Mucosa of stomach (tissue), 1 donor: ENCODE measurements around the gene CCDC83.

Experiments used
- H3K27me3 ChIP-seq: one replicate; pipeline ENCODE4 v1.7.0; 2013; ENCODE audit warnings: mild to moderate bottlenecking, low read length; ENCODE audit not compliant: control insufficient read depth, insufficient read depth
- H3K36me3 ChIP-seq: one replicate; pipeline ENCODE4 v1.7.0; 2013; ENCODE audit warnings: low read length; ENCODE audit not compliant: control insufficient read depth, insufficient read depth
- H3K4me1 ChIP-seq: one replicate; pipeline ENCODE4 v1.7.0; 2013; ENCODE audit warnings: mild to moderate bottlenecking, low read length; ENCODE audit not compliant: control insufficient read depth, insufficient read depth
- H3K4me3 ChIP-seq: one replicate; pipeline ENCODE4 v1.7.0; 2013; ENCODE audit warnings: low read length
- H3K9ac ChIP-seq: one replicate; pipeline ENCODE4 v1.7.0; 2013; ENCODE audit warnings: mild to moderate bottlenecking, low read length, moderate library complexity
- H3K9me3 ChIP-seq: one replicate; pipeline ENCODE4 v1.7.0; 2013; ENCODE audit warnings: mild to moderate bottlenecking, low read length, moderate library complexity; ENCODE audit not compliant: control insufficient read depth
- donor health status: Pancreatic carcinoma.

The CCDC83 gene

DNA sequence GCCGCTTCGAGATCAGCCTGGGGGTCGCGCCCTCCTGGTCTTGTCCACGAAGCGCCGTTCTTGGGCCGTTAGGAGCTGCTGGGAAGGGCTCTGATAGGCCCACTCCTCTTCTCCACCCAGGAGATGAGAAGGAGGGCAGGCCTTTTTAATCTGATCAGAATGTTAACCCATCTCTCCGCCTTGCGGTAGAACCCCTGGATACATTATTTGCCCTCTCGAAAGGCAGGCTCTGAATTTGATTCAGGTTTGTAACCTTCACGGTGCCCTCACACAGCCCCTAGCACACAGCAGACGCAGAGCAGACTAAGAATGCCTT is at the start of gene CCDC83:
Gene CCDC83 (plus strand): TSS at position 43 of the 316 bp plus-strand sequence. CDS start 9,741 bp downstream, outside the sequence.
- peak within 1 kb of the TSS; percentile 32 for H3K4me3 ChIP-seq
- peaks cover 6% of the 10 kb centered on the region for H3K4me1 ChIP-seq
- no peaks in the 10 kb centered on the region for H3K36me3 ChIP-seq
- H3K9ac ChIP-seq = peak within 1 kb of the TSS; percentile 74
- H3K27me3 ChIP-seq = no peaks in the 10 kb centered on the region
- H3K9me3 ChIP-seq = no peaks in the 10 kb centered on the region

DNA sequence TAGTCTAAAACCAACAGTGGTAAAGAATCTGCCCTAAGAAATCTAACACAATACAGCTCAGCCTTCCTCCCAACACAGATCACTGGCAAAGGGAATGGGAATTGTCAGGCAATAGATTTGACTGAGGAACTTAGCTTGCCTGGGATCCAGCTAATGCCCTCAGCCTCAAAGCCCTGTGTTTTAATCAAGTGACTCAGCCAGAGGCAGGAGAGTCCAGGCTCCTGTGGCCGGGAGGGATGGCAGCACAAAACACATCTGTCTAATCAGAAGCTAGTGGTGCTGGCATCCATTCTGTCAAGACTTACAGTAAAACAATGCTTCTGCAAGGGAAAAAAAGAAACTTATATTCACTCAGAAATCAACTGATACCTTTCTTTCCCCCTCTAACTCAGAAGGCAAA is 49.8 kb upstream of the CCDC83 start:
- H3K9me3 ChIP-seq = no peaks in the 10 kb centered on the region
- H3K36me3 ChIP-seq = no peaks in the 10 kb centered on the region
- peaks cover 30% of the 10 kb centered on the region for H3K4me1 ChIP-seq
- H3K27me3 ChIP-seq = no peaks in the 10 kb centered on the region
- no peak overlapping the region for H3K9ac ChIP-seq
- H3K4me3 ChIP-seq = no peak overlapping the region

DNA sequence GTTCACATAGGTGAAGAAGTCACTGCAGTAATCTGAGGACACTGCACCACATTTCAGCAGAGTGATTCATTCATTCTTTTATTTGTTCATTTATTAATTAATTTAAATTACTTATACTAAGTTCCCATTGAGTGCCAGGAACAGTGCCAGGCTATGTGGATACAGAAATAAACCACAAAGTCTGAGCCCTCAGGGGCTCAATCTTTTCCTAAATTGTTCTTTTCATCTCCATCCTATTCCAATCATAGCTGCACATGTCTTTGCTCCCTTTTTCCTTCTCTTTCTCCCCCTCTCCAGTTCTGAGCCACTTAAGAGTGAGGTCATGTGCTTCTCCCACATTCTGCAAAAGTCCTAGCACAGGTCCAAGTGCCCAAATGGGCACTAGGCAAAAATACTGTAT is 49.2 kb upstream of the CCDC83 start:
- Histone ChIP-seq H3K36me3 (no peaks in the 10 kb centered on the region), H3K9me3 (no peaks in the 10 kb centered on the region), H3K9ac (no peak overlapping the region), H3K27me3 (no peaks in the 10 kb centered on the region), H3K4me3 (no peak overlapping the region), H3K4me1 (peaks cover 25% of the 10 kb centered on the region)

DNA sequence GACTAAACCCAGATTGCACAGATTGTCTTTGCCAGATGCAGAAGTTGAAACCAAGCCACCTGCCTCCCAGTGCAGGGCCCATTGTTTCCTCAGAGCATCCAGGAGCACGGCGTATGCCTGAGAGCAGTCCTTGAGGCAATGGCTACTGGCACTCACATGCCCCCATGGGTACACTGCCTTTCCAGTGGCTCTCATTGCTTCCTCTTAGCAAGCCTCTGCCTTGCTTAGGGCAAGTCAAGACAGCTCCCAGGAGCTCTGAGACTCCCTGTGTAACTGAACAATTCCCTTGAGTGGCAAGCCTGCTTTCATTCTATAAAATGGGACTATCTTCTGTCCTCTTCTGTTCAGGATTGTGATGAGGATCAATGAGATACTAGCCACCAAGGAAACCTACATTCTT is 48.3 kb upstream of the CCDC83 start:
- Histone ChIP-seq H3K9ac (peak overlapping the region; percentile 44), H3K27me3 (no peaks in the 10 kb centered on the region), H3K4me1 (peaks cover 30% of the 10 kb centered on the region), H3K36me3 (no peaks in the 10 kb centered on the region), H3K9me3 (no peaks in the 10 kb centered on the region), H3K4me3 (no peak overlapping the region)

DNA sequence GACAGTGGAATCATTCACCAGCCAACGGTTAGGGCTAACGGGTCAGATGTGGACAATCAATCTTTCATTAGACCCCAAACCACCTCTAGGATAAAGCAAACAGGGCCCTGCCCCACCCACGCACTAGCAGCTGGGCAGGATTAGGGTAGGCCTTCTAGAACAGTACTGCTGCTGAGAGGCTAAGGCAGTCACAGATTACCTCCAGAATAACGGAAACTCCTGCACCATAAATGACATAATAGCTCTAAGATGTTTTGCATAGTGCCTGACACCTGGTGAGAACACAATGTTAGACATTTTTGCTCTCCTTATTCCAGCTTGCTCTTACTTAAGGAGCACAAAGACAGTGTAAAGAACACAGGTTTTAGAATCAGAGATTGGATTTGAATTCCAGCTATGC is 46.0 kb upstream of the CCDC83 start:
- H3K9ac ChIP-seq = peak overlapping the region; percentile 96
- peak overlapping the region; percentile 98 for H3K4me3 ChIP-seq
- no peaks in the 10 kb centered on the region for H3K27me3 ChIP-seq
- H3K36me3 ChIP-seq = no peaks in the 10 kb centered on the region
- peaks cover 40% of the 10 kb centered on the region for H3K4me1 ChIP-seq
- no peaks in the 10 kb centered on the region for H3K9me3 ChIP-seq

DNA sequence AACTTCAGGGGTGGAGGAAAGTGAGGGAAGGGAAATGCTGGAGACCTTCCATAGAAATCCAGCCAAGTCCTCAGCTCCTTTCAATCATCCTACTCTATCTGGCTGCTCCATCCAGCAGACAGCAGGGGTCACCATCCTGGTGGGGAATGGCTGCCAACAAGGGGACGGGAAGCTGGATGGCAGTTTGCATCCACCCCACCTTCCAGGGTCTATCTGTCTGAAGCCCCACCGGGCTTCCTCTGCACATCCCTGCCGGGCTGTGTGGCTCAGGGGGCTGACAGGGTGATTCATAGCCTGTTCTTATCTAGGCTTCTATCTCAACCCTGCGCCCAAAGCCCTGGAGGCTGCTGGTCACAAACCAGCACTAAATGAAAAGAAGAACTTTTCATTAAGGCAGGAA is 45.3 kb upstream of the CCDC83 start:
- H3K9ac ChIP-seq = peak overlapping the region; percentile 96
- H3K27me3 ChIP-seq = no peaks in the 10 kb centered on the region
- H3K36me3 ChIP-seq = no peaks in the 10 kb centered on the region
- no peaks in the 10 kb centered on the region for H3K9me3 ChIP-seq
- H3K4me3 ChIP-seq = peak overlapping the region; percentile 98
- H3K4me1 ChIP-seq = peaks cover 45% of the 10 kb centered on the region

DNA sequence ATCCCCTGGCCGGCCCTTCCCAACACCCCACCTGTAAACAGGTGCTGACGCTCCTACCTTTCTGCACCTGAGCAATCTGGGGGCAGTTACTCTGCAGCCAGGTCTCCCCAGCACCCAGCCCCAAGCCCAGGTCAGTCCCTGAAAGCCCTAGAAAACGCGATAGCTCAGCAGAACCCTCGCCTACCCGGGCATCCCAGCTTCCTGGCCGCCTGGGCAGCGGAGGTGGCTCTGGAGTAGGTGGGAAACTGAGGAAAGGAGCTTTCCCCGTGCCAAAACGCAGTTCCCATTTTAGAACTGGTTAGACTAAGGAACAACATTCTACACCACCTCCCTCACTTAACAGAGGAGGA is 44.7 kb upstream of the CCDC83 start:
- H3K4me1 ChIP-seq = peaks cover 51% of the 10 kb centered on the region
- no peaks in the 10 kb centered on the region for H3K36me3 ChIP-seq
- H3K9ac ChIP-seq = peak overlapping the region; percentile 96
- no peaks in the 10 kb centered on the region for H3K9me3 ChIP-seq
- peak overlapping the region; percentile 98 for H3K4me3 ChIP-seq
- no peaks in the 10 kb centered on the region for H3K27me3 ChIP-seq

DNA sequence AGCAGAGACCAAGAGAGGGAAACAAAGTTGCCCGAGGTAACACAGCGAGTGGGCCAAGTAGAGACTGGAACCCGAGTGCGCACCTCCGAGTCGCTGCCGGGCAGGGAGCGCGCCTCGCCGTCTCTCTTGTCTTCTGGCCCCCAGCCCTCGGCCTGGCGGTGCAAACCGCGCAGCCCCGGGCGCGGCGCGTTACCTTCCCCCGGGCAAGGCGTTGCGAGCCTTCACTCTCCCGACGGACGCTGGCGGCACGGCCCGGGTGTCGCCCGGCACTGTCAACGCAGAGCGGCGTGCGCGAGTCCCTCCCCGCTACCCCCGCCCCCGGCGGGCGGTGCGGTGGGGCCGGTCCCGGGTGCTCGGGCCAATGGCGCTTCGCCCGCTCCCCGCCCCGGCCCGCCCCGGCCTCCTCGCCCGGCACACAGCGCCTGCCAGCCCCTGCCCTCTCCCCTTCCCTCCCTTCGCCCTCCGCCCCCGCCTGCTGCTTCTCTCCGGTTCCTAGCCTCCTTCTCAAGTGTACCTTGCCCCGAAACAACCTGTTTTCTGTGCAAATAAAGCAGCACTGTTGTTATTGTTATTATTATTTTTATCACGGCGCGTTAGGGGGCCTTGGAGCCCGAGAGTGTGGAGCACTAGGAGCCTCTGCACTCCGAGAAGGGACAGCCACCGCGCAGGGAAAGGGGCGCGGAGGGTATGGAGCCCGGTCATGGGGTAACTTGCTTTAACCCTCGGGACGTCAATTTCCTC is 44.1 kb upstream of the CCDC83 start, which contains the start of gene SYTL2:
Gene SYTL2 (minus strand): TSS at position 271 of the 741 bp plus-strand sequence. CDS start 53,416 bp downstream, outside the sequence.
- H3K9ac ChIP-seq = peak within 1 kb of the TSS; percentile 96
- peaks cover 56% of the 10 kb centered on the region for H3K4me1 ChIP-seq
- no peaks in the 10 kb centered on the region for H3K27me3 ChIP-seq
- peak within 1 kb of the TSS; percentile 98 for H3K4me3 ChIP-seq
- no peaks in the 10 kb centered on the region for H3K9me3 ChIP-seq
- no peaks in the 10 kb centered on the region for H3K36me3 ChIP-seq

DNA sequence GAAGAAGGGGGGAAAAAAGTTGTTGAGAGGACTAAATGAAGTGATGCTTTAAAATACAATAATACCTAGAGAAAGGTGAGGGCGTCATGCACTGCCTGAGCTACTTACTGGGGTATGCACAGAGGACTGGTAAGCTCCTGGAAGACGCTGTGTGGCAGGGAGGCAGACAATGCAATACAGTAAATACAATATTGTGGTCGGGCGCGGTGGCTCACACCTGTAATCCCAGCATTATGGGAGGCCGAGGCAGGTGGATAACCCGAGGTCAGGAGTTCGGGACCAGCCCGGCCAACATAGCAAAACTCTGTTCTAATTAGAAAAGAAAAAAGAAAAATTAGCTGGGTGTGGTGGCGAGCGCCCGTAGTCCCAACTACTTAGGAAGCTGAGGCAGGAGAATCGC is 43.6 kb upstream of the CCDC83 start:
- Histone ChIP-seq H3K4me1 (peaks cover 56% of the 10 kb centered on the region), H3K27me3 (no peaks in the 10 kb centered on the region), H3K9ac (peak overlapping the region; percentile 96), H3K9me3 (no peaks in the 10 kb centered on the region), H3K4me3 (no peak overlapping the region), H3K36me3 (no peaks in the 10 kb centered on the region)

DNA sequence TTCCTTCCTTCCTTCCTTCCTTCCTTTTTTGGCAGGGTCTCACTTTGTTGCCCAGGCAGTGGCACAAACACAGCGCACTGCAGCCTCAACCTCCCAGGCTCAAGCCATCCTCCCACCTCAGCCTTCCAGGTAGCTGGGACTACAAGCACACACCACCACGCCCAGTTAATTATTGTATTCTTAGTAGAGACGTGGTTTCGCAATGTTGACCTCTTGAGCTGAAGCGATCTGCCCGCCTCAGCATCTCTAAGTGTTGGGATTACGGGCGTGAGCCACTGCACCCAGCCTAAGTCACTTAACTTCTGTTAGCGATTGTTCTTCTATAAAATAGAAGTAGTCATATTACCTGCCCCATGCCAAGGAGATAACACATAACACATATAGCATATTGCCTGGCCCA is 41.5 kb upstream of the CCDC83 start:
- no peaks in the 10 kb centered on the region for H3K27me3 ChIP-seq
- peaks cover 46% of the 10 kb centered on the region for H3K4me1 ChIP-seq
- H3K4me3 ChIP-seq = no peak overlapping the region
- no peak overlapping the region for H3K9ac ChIP-seq
- H3K36me3 ChIP-seq = no peaks in the 10 kb centered on the region
- H3K9me3 ChIP-seq = no peaks in the 10 kb centered on the region

DNA sequence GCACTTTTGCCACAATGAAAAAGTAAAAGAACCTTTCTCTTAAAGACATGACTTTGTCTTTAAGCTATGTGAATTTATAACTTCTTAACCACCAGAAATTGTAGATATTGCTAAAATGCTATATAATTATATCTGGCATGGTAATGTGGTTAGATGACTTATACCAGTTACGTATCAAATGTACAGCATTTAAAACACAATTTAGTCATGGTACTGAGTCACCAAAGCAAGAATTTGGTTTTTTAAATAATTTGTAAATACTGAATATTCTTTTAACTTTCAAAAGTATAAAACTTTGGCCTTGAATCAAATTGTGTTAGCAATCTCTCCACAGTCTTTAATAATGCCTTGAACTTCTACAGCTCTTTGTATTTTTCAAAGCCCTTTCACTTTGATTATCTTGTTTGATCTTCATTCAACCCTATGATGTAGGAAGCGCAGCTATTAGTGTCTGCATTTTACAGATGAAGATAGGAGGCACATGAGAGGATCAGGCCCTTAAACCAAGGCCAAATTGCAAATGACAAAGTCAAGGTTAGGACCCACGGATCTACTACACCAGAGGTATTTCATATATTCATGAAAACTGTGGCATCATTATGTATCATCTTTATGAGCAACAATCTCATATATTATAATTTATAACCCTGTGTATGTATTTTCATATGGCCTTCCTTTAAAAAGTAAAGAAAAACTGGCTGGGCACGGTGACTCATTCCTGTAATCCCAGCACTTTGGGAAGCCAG is 39.8 kb upstream of the CCDC83 start:
- Histone ChIP-seq H3K9me3 (no peaks in the 10 kb centered on the region), H3K27me3 (no peaks in the 10 kb centered on the region), H3K9ac (no peak overlapping the region), H3K4me3 (no peak overlapping the region), H3K4me1 (peaks cover 44% of the 10 kb centered on the region), H3K36me3 (no peaks in the 10 kb centered on the region)

DNA sequence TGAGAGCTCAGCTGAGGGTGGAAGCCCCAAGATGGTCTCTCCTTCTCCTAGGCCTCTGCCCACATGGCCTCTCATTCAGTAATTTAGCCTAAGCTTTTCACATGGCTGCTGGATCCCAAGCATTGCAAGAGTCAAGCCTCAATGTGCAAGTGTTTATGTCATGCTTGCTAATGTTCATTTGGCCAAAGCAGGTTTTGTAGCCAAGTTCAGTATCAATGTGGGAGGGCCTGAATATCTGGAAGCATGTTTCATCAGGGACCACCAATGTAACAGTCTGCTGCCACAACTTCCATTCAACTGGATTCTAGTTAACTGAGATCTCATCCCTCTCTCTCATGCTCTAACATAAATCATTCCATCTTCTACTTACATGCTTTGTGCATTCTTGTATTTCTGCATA is 35.7 kb upstream of the CCDC83 start:
- H3K36me3 ChIP-seq = no peaks in the 10 kb centered on the region
- no peak overlapping the region for H3K4me3 ChIP-seq
- H3K4me1 ChIP-seq = peaks cover 39% of the 10 kb centered on the region
- no peak overlapping the region for H3K9ac ChIP-seq
- no peaks in the 10 kb centered on the region for H3K9me3 ChIP-seq
- no peaks in the 10 kb centered on the region for H3K27me3 ChIP-seq
